ENCODE measurements around the gene OBSCN.

OBSCN gene

GRCh38 chr1:228312136-228312764 lies 104.4 kb downstream of the OBSCN start:
- Histone ChIP-seq H3K27ac (replicated peaks) (no peak overlapping the region), H3K27me3 (ENCODE audit: insufficient read depth, poor library complexity, severe bottlenecking) (no peaks in the 10 kb centered on the region), H3K4me3 (replicated peaks; ENCODE audit: insufficient read depth, low read length) (no peak overlapping the region)
- TF ChIP-seq POLR2AphosphoS5 (IDR thresholded peaks at IDR 0.05; ENCODE audit: low read depth) (no peak), GABPA (IDR thresholded peaks at IDR 0.05; ENCODE audit: low read depth) (no peak), SPI1 (IDR thresholded peaks at IDR 0.05; ENCODE audit: borderline replicate concordance, low read depth) (no peak), CTCF (IDR thresholded peaks at IDR 0.05; ENCODE audit: insufficient read depth, low read length) (no peak), REST (IDR thresholded peaks at IDR 0.05; ENCODE audit: insufficient replicate concordance, low read depth) (no peak)
- DNase-seq (ENCODE audit: low read depth in 1 of 2, low spot score in 1 of 2), result no peak

- no peak overlapping the region for H3K27ac ChIP-seq (replicated peaks)
- no peaks in the 10 kb centered on the region for H3K27me3 ChIP-seq (ENCODE audit: insufficient read depth, poor library complexity, severe bottlenecking)
- no peak for TF ChIP-seq CTCF (IDR thresholded peaks at IDR 0.05; ENCODE audit: insufficient read depth, low read length)
- no peak for TF ChIP-seq GABPA (IDR thresholded peaks at IDR 0.05; ENCODE audit: low read depth)
- no peak for TF ChIP-seq POLR2AphosphoS5 (IDR thresholded peaks at IDR 0.05; ENCODE audit: low read depth)
- DNase-seq (ENCODE audit: low read depth in 1 of 2, low spot score in 1 of 2), result no peak
- no peak overlapping the region for H3K4me3 ChIP-seq (replicated peaks; ENCODE audit: insufficient read depth, low read length)
Measured at GRCh38 chr1:228313536-228314277, 105.9 kb downstream of the OBSCN start.

GRCh38 chr1:228314315-228314657 lies 106.4 kb downstream of the OBSCN start:
- Histone ChIP-seq H3K27me3 (ENCODE audit: insufficient read depth, poor library complexity, severe bottlenecking) (no peaks in the 10 kb centered on the region), H3K27ac (replicated peaks) (no peak overlapping the region)

More at GRCh38 chr1:228314315-228314657, 106.4 kb downstream of the OBSCN start:
- no peak for TF ChIP-seq CTCF (IDR thresholded peaks at IDR 0.05; ENCODE audit: insufficient read depth, low read length)
- no peak for TF ChIP-seq GABPA (IDR thresholded peaks at IDR 0.05; ENCODE audit: low read depth)
- TF ChIP-seq SPI1 (IDR thresholded peaks at IDR 0.05; ENCODE audit: borderline replicate concordance, low read depth), result no peak
- no peak for TF ChIP-seq POLR2AphosphoS5 (IDR thresholded peaks at IDR 0.05; ENCODE audit: low read depth)
- TF ChIP-seq REST (IDR thresholded peaks at IDR 0.05; ENCODE audit: insufficient replicate concordance, low read depth), result no peak
- H3K4me3 ChIP-seq (replicated peaks; ENCODE audit: insufficient read depth, low read length), result no peak overlapping the region
- DNase-seq (ENCODE audit: low read depth in 1 of 2, low spot score in 1 of 2), result no peak

All from HL-60 (cell line).